Smooth muscle cell (in vitro differentiated cells): ENCODE data around the gene TMEM139. TPM values are rescaled to one million over a fixed set of nuclear protein-coding genes. Genes with fewer than 3 reads are reported as not detected.

Experiments used
- DNase-seq: peaks from one replicate; lab custom pipeline; 2025; ENCODE audit not compliant: unreplicated experiment; lab: John Stamatoyannopoulos, UW
- H2AFZ ChIP-seq: fragments of 200-600 bp; sonication (generic); 2 replicates; pipeline ENCODE4 v1.6.0; 2016; ENCODE audit warnings: antibody characterized with exemption, low read depth, mild to moderate bottlenecking
- H3F3A ChIP-seq: fragments of 200-600 bp; sonication (generic); 2 replicates; pipeline ENCODE4 v1.6.0; 2017; ENCODE audit warnings: antibody characterized with exemption, low read depth
- H3K27ac ChIP-seq: fragments of 200-600 bp; sonication (generic); 2 replicates; pipeline ENCODE4 v1.5.1; 2016; ENCODE audit warnings: low read depth, mild to moderate bottlenecking
- H3K27me3 ChIP-seq: fragments of 200-600 bp; sonication (generic); 2 replicates; pipeline ENCODE4 v1.6.1; 2016; ENCODE audit warnings: low read depth, mild to moderate bottlenecking
- H3K36me3 ChIP-seq: fragments of 200-600 bp; sonication (generic); 2 replicates; pipeline ENCODE4 v1.5.1; 2016; ENCODE audit warnings: low read depth
- H3K4me1 ChIP-seq: fragments of 200-600 bp; sonication (generic); 2 replicates; pipeline ENCODE4 v1.5.1; 2016; ENCODE audit warnings: low read depth
- H3K4me2 ChIP-seq: fragments of 200-600 bp; sonication (generic); 2 replicates; pipeline ENCODE4 v1.6.0; 2016; ENCODE audit warnings: mild to moderate bottlenecking
- H3K4me3 ChIP-seq: fragments of 200-600 bp; sonication (generic); 2 replicates; pipeline ENCODE4 v1.5.1; 2016; ENCODE audit warnings: mild to moderate bottlenecking
- H3K79me2 ChIP-seq: fragments of 200-600 bp; sonication (generic); 2 replicates; pipeline ENCODE4 v1.6.0; 2016; ENCODE audit warnings: low read depth, mild to moderate bottlenecking
- H3K9ac ChIP-seq: fragments of 200-600 bp; sonication (generic); 2 replicates; pipeline ENCODE4 v1.6.0; 2016; ENCODE audit warnings: low read depth
- H3K9me3 ChIP-seq: fragments of 200-600 bp; sonication (generic); replicated peaks from 2 replicates; pipeline ENCODE4 v1.5.1; 2016; ENCODE audit warnings: low read depth
- H4K20me1 ChIP-seq: fragments of 200-600 bp; sonication (generic); 2 replicates; pipeline ENCODE4 v1.6.0; 2016; ENCODE audit warnings: low read depth
- CTCF ChIP-seq: fragments of 200-600 bp; sonication (generic); IDR thresholded peaks from 2 replicates; pipeline ENCODE4 v1.5.1; 2017; ENCODE audit warnings: borderline replicate concordance, mild to moderate bottlenecking, antibody characterized with exemption; ENCODE audit not compliant: insufficient read depth, poor library complexity, severe bottlenecking
- WGBS: methylation state at CpG from one replicate; pipeline ENCODE4 v1.1.7; 2016; ENCODE audit warnings: low lambda C conversion rate; 5-methylcytosine and 5-hydroxymethylcytosine counted together
- polyA plus RNA-seq: library from polyadenylated mRNA; unstranded; fragments of >200 nt; fragmentation: Nextera tagmentation; extraction: Ambion mirVana; gene quantifications from 2 replicates; pipeline ENCODE4 v1.2.1, GENCODE V29; 2016
- total RNA-seq: library from RNA; depleted of rRNA; stranded (reverse); fragments of >200 nt; gene quantifications from 2 replicates; pipeline ENCODE4 v1.2.3, GENCODE V29; 2014

Gene TMEM139
- total and polyA plus RNA-seq, 2 experiments from 2014 or later, result 0.93 to 9.1 TPM

- Histone ChIP-seq H3K4me2 (no peak overlapping the region), H4K20me1 (no peaks in the 10 kb centered on the region), H3K27ac (no peak overlapping the region), H3K36me3 (no peaks in the 10 kb centered on the region), H3K27me3 (no peaks in the 10 kb centered on the region), H3K9ac (no peak overlapping the region), H3K4me3 (no peak overlapping the region), H3K4me1 (peaks cover 4% of the 10 kb centered on the region), H3F3A (no peaks in the 10 kb centered on the region), H2AFZ (no peak overlapping the region), H3K9me3 (peaks cover 4% of the 10 kb centered on the region), H3K79me2 (no peaks in the 10 kb centered on the region)
- TF ChIP-seq CTCF, result no peak
- DNase-seq, result no peak
These were observed 47.4 kb upstream of the TMEM139 start for GRCh38 chr7:143237366-143237765.

GRCh38 chr7:143238289-143238980 lies 46.3 kb upstream of the TMEM139 start:
- H3K27me3 ChIP-seq, result no peaks in the 10 kb centered on the region
- H3K79me2 ChIP-seq, result no peaks in the 10 kb centered on the region
- peaks cover 4% of the 10 kb centered on the region for H3K9me3 ChIP-seq
- H4K20me1 ChIP-seq, result no peaks in the 10 kb centered on the region
- no peak overlapping the region for H3K4me3 ChIP-seq
- no peak overlapping the region for H3K4me2 ChIP-seq
- H3K9ac ChIP-seq, result no peak overlapping the region
- H3K4me1 ChIP-seq, result peaks cover 4% of the 10 kb centered on the region
- WGBS, result 94% methylated on average over 1 of the region's 1 CpG
- no peaks in the 10 kb centered on the region for H3K36me3 ChIP-seq
- no peak for DNase-seq
- H2AFZ ChIP-seq, result no peak overlapping the region
- no peaks in the 10 kb centered on the region for H3F3A ChIP-seq
- no peak for TF ChIP-seq CTCF
- H3K27ac ChIP-seq, result no peak overlapping the region

- peak overlapping the region; percentile 30 for H3K9ac ChIP-seq
These were observed 44.9 kb upstream of the TMEM139 start for GRCh38 chr7:143239813-143240212.

More at GRCh38 chr7:143239813-143240212, 44.9 kb upstream of the TMEM139 start:
- Histone ChIP-seq H4K20me1 (no peaks in the 10 kb centered on the region), H3F3A (no peaks in the 10 kb centered on the region), H3K27me3 (no peaks in the 10 kb centered on the region), H3K27ac (peak overlapping the region; percentile 89), H2AFZ (no peak overlapping the region), H3K4me3 (no peak overlapping the region), H3K79me2 (no peaks in the 10 kb centered on the region), H3K4me2 (peak overlapping the region; percentile 52), H3K36me3 (no peaks in the 10 kb centered on the region), H3K4me1 (peaks cover 4% of the 10 kb centered on the region), H3K9me3 (peaks cover 4% of the 10 kb centered on the region)
- TF ChIP-seq CTCF, result no peak
- no peak for DNase-seq
